Tibial artery (tissue), 4 donors: Measurements from ENCODE around the gene SYCE1L.

Experiments
- DNase-seq, 2 donors: peaks; one replicate each; pipeline ENCODE4 v3.0.0-alpha.2; 2019
- H3K27ac ChIP-seq, 2 donors: fragments of 200-600 bp; sonication (generic) in 1 of 2; 1 replicate in 1 of 2; 2 replicates in 1 of 2; pipeline ENCODE4 v1.5.1; 2018 to 2019; ENCODE audit warnings: mild to moderate bottlenecking in 1 of 2
- H3K27me3 ChIP-seq, 2 donors: fragments of 200-600 bp; sonication (generic) in 1 of 2; one replicate each; pipeline versions ENCODE4 v1.5.1 to v1.6.0; 2016 to 2019
- H3K36me3 ChIP-seq, 3 donors: fragments of 200-600 bp; sonication (generic) in 2 of 3; one replicate each; pipeline ENCODE4 v1.5.1; 2016 to 2019; ENCODE audit warnings: mild to moderate bottlenecking in 2 of 3
- H3K4me1 ChIP-seq, 4 donors: fragments of 200-600 bp; sonication (generic) in 2 of 4; 1 replicate in 3 of 4; 2 replicates in 1 of 4; pipeline ENCODE4 v1.5.1; 2016 to 2019
- H3K4me3 ChIP-seq, 2 donors: fragments of 200-600 bp; sonication (generic) in 1 of 2; 1 replicate in 1 of 2; 2 replicates in 1 of 2; pipeline ENCODE4 v1.5.1; 2018 to 2019; ENCODE audit warnings: mild to moderate bottlenecking in 2 of 2
- H3K9me3 ChIP-seq, 3 donors: fragments of 200-600 bp; sonication (generic) in 1 of 3; one replicate each; pipeline ENCODE4 v1.5.1; 2016 to 2019
- intact Hi-C: fragments of 100-400 bp; cut with DNase I; formaldehyde crosslinking; loops from one replicate; pipeline ENCODE4 v1.15.0; 2023; ENCODE audit warnings: low total_unique reads
- TF ChIP-seq, protein P1 (sequence below), 2 experiments: fragments of 200-600 bp in 1 of 2; fragments of 450-650 bp in 1 of 2; IDR thresholded peaks; one replicate each; pipeline ENCODE4 v1.5.1; 2017 to 2019; ENCODE audit warnings: antibody characterized with exemption in 2 of 2, mild to moderate bottlenecking in 1 of 2, moderate library complexity in 1 of 2

Gene SYCE1L

DNA sequence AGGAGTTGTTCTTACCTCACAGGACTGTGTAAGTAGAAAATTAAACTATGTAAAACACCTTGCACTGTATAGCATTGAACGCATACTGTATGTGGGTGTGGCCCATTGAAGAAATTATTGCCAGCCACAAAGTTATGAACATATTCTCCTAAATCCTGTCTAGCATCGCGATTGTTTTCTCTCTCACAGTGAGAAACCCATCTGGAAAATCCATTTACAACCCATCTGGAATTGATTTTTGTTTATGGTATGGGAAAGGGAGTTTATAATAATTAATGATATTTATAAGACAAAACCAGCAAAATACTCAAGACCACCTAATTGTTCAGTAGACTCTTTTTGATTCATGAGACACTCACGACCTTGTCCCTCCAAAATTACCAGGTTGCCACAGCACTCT, 30.3 kb upstream of the SYCE1L start:
- DNase-seq: no peak
- Histone ChIP-seq H3K9me3 (no peaks in the 10 kb centered on the region), H3K4me3 (no peak overlapping the region), H3K36me3 (no peaks in the 10 kb centered on the region), H3K27ac (no peak overlapping the region), H3K4me1 (no peaks in the 10 kb centered on the region), H3K27me3 (peaks cover 0 to 30% of the 10 kb centered on the region in 2 donors)
- TF ChIP-seq, protein P1, sequence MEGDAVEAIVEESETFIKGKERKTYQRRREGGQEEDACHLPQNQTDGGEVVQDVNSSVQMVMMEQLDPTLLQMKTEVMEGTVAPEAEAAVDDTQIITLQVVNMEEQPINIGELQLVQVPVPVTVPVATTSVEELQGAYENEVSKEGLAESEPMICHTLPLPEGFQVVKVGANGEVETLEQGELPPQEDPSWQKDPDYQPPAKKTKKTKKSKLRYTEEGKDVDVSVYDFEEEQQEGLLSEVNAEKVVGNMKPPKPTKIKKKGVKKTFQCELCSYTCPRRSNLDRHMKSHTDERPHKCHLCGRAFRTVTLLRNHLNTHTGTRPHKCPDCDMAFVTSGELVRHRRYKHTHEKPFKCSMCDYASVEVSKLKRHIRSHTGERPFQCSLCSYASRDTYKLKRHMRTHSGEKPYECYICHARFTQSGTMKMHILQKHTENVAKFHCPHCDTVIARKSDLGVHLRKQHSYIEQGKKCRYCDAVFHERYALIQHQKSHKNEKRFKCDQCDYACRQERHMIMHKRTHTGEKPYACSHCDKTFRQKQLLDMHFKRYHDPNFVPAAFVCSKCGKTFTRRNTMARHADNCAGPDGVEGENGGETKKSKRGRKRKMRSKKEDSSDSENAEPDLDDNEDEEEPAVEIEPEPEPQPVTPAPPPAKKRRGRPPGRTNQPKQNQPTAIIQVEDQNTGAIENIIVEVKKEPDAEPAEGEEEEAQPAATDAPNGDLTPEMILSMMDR (IDR thresholded peaks at IDR 0.05): no peak
- intact Hi-C loops: no loop called here

DNA sequence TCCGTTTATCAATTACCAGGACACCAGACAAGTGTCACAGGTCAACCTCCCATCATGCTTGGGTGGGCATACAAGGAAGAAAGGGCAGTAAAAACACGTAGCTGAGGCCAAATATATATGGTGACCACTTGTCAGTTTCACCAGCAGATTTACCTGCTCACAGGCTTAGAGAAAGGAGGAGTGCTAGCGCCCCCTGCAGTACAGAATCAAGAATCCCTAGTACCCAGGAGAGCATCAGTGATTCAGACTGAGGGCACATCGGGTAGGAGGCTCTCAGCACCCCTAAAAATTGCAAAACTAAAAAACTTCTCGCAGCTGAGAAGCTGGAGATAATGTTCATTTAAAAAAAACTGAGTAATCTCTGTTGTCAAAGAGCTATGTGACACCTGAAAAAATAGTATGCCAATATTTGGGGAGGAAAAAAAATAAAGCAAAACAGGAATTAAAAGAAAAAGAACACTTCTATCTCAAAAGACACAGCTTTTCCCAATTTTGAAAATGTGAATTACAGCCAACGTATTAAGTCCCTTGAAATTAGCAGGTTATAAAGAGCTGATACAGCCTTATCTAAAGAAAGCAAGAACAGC, 29.5 kb upstream of the SYCE1L start:
- H3K9me3 ChIP-seq: no peaks in the 10 kb centered on the region
- H3K4me1 ChIP-seq: no peaks in the 10 kb centered on the region
- intact Hi-C loops: no loop called here
- no peaks in the 10 kb centered on the region for H3K36me3 ChIP-seq
- H3K27ac ChIP-seq: no peak overlapping the region
- peaks cover 0 to 35% of the 10 kb centered on the region in 2 donors for H3K27me3 ChIP-seq
- no peak for DNase-seq
- TF ChIP-seq, protein P1 (IDR thresholded peaks at IDR 0.05): peak in 1 of 2 experiments; percentile 17
- no peak overlapping the region for H3K4me3 ChIP-seq

DNA sequence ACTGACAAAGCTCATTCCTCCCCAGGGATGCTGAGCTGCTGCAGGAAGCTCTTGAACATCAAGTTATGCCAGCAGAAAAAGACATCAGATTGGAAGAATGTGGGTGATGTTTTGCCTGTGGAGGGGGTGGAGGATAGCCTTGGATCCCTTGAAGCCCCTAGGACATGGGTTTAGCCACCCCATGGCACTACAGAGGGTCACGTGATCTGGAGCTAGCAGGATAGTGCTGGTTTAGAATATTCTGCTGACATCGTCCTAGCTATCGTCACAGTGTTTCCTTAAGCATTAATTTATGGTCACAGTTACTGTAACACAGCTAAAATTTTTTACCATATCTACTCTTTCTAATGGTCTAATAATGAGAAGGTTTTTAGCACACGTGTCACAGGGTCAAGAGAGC, 28.4 kb upstream of the SYCE1L start:
- Histone ChIP-seq H3K27me3 (peaks cover 0 to 36% of the 10 kb centered on the region in 2 donors), H3K4me3 (no peak overlapping the region), H3K4me1 (no peaks in the 10 kb centered on the region), H3K36me3 (no peaks in the 10 kb centered on the region), H3K9me3 (no peaks in the 10 kb centered on the region), H3K27ac (no peak overlapping the region)
- DNase-seq: no peak
- TF ChIP-seq, protein P1 (IDR thresholded peaks at IDR 0.05): no peak
- intact Hi-C loops: no loop called here

DNA sequence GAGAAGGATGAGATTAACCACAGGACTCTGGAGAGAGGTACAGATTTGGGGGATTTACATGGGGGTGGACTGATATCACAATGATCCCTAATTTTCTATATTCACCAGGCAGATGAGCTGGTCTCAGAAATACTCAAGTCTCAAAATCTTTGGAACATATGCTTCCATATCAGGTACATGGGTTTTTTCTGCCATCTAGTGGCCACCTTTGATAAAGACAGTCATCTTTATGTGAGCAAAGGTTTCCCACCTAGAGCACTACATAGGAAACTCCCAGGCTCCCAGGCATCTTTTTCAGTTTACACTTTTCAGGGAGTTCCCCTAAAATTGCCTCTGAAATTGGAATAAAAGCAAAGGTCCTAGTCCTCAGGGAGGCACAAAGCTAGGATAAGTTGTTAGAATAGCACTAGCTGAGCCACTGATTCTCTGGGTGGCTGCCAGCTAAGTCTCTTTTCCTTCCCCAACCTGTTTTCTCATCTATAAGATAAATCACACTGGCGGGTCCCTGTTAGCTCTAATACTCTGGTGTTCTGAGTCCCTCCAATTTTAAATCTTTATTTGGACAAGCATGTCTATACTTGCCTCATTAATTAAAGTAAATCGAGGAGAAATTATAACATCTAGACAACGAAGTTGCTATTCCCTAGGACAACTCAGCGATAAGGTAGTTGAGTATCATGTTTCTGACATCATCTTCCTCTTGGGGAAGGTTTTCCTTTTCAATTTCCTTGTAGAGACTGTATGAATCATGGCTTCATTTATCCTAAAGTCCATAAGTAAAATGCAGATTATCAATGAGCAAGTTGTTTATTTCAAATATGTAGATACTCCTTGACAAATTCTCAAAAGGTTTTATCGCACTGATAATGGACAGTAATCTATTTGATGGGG, 27.2 kb upstream of the SYCE1L start:
- peaks cover 0 to 36% of the 10 kb centered on the region in 2 donors for H3K27me3 ChIP-seq
- no peak overlapping the region for H3K4me3 ChIP-seq
- TF ChIP-seq, protein P1 (IDR thresholded peaks at IDR 0.05): peak; percentile 60 to 68
- intact Hi-C loops: loop anchor here (2.0 kb wide), 1 partner anchor 1383 kb away; no protein-coding TSS in a partner anchor
- no peak overlapping the region for H3K27ac ChIP-seq
- H3K36me3 ChIP-seq: no peaks in the 10 kb centered on the region
- no peak for DNase-seq
- no peaks in the 10 kb centered on the region for H3K9me3 ChIP-seq
- no peaks in the 10 kb centered on the region for H3K4me1 ChIP-seq

DNA sequence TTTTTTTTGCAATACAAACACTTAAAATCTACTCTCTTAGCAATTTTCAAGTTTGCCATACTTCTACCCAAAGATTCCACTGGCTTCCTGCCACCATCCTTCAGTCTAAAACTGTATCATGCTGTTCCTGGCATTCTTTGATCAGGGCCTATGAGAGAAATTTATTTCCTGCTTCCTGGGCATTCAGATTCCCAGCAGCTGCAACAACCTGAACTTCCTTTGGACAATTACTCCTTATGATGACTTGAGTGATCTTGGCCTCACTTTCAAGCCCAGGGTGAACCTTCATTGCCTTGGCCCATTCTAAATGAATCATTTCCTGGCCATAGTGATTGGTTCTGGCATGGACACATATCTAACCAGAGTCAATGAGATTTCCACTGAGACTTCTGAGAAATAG, 26.3 kb upstream of the SYCE1L start:
- H3K9me3 ChIP-seq: no peaks in the 10 kb centered on the region
- no peak for DNase-seq
- H3K27ac ChIP-seq: no peak overlapping the region
- no peak overlapping the region for H3K4me3 ChIP-seq
- peaks cover 0 to 33% of the 10 kb centered on the region in 2 donors for H3K27me3 ChIP-seq
- intact Hi-C loops: loop anchor here (2.0 kb wide), 1 partner anchor 1384 kb away; no protein-coding TSS in a partner anchor
- H3K4me1 ChIP-seq: no peaks in the 10 kb centered on the region
- no peaks in the 10 kb centered on the region for H3K36me3 ChIP-seq
- TF ChIP-seq, protein P1 (IDR thresholded peaks at IDR 0.05): no peak
